GM21390 (cell line): ENCODE data around the gene ANTKMT.
"Not testable (repeated sequence)": the region's sequence is repeated elsewhere in the genome, so short reads cannot be mapped to it uniquely, and the experiment has no call there.

Source experiments
- ATAC-seq: cut with Tn5 transposase; IDR thresholded peaks from one replicate; pipeline ENCODE4 v1.9.1; 2021; ENCODE audit not compliant: unreplicated experiment

ANTKMT gene

GRCh38 chr16:741986-742629 lies 21.2 kb downstream of the ANTKMT start:
- ATAC-seq = no peak

- not testable (repeated sequence) for ATAC-seq
These were observed 21.9 kb downstream of the ANTKMT start for GRCh38 chr16:742894-743293.

GRCh38 chr16:743794-744500 lies 23.0 kb downstream of the ANTKMT start:
- ATAC-seq = no peak

- ATAC-seq = no peak
These were observed 24.8 kb downstream of the ANTKMT start for GRCh38 chr16:745739-746138.

GRCh38 chr16:746637-747036 lies 25.7 kb downstream of the ANTKMT start:
- no peak for ATAC-seq

- ATAC-seq = no peak
These were observed 27.2 kb downstream of the ANTKMT start for GRCh38 chr16:747978-748746.

GRCh38 chr16:749010-749409 lies 28.1 kb downstream of the ANTKMT start:
- ATAC-seq = no peak

GRCh38 chr16:750485-750884 lies 29.5 kb downstream of the ANTKMT start:
- ATAC-seq = no peak

- no peak for ATAC-seq
These were observed 30.4 kb downstream of the ANTKMT start for GRCh38 chr16:751152-752006.

- ATAC-seq = no peak
These were observed 31.0 kb downstream of the ANTKMT start for GRCh38 chr16:752007-752312.

- not testable (repeated sequence) for ATAC-seq
These were observed 33.2 kb downstream of the ANTKMT start for GRCh38 chr16:754121-754607.

- ATAC-seq = no peak
These were observed 33.7 kb downstream of the ANTKMT start for GRCh38 chr16:754656-755055.

GRCh38 chr16:756428-756827 lies 35.5 kb downstream of the ANTKMT start:
- ATAC-seq = no peak

GRCh38 chr16:759110-759910 lies 38.4 kb downstream of the ANTKMT start:
- no peak for ATAC-seq

GRCh38 chr16:760065-760464 lies 39.1 kb downstream of the ANTKMT start:
- no peak for ATAC-seq

GRCh38 chr16:760545-761343 lies 39.8 kb downstream of the ANTKMT start, which contains the start of gene MSLN:
Gene MSLN, plus strand, starts transcription at chr16:760734. Its CDS starts 1,947 bp downstream, at chr16:762681.
- no peak for ATAC-seq

GRCh38 chr16:761625-762513 lies 40.9 kb downstream of the ANTKMT start:
- ATAC-seq = no peak

GRCh38 chr16:762595-763268 lies 41.8 kb downstream of the ANTKMT start:
- ATAC-seq = no peak
